Heart left ventricle (tissue), 13 donors: ENCODE results near the gene AHRR.

ENCODE experiments used
- POLR2A ChIP-seq, 2 donors: fragments of 450-650 bp; IDR thresholded peaks; one replicate each; pipeline ENCODE4 v1.6.1; 2017; ENCODE audit warnings: antibody characterized with exemption in 2 of 2, mild to moderate bottlenecking in 2 of 2, moderate library complexity in 2 of 2
- TF ChIP-seq, protein P1 (sequence below), 12 donors: fragments of 200-600 bp; sonication (generic) in 4 of 12; IDR thresholded peaks; one replicate each; pipeline versions ENCODE4 v1.5.0 to v1.8.0; 2018 to 2022; ENCODE audit warnings: antibody characterized with exemption in 12 of 12, mild to moderate bottlenecking in 5 of 12
- donor health status: ischemic (EF 13 %, LVEDD 7.1; RV severe dilation, severe dysfunction).
- donor health status: DM: no; HTN: yes; CAD: no.
- donor health status: DM: no; HTN: no; CAD: no.
- donor health status: ischemic (EF 25% LVEDD 6.9; RV normal size, moderate dysfunction).
- donor health status: ischemic (EF 25% LVEDD 5.7; RV mildly dilated, moderate dysfunction).
- donor health status: ischemic (EF 35%, LVEDD 5.7; RV mildly dilated, moderate dysfunction).
- donor health status: nonischemic (EF 11% LVEDD 7.7; RV severe dilation, severe dysfunction).
- donor health status: DM: yes; HTN: yes; CAD: no.
- donor health status: PGD.
- donor health status: ischemic (EF 29% LVEDD 5.4; RV normal size, mild dysfunction).
- donor health status: nonischemic (EF 23%, LVEDD 6.1; RV moderate dilation, normal function).

DNA sequence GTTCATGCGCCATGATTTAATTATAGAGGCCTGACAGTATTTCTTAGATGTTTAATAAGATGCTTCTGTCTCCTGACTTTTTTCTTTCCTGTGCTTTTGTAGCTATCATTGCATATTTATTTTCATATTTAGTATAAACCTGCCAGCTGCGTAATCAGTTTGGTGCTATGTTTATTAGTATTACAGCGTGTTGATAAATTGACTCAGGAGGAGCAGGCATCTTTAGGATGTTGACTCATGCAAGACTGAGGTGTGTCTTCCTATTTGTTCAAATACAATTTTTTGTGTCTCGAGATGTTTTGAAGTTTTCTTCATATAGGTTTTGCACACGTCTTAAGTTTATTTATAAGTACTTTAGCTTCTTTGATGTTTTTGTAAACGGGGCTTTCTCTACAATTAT lies 85.5 kb downstream of the AHRR start:
- TF ChIP-seq, protein P1, sequence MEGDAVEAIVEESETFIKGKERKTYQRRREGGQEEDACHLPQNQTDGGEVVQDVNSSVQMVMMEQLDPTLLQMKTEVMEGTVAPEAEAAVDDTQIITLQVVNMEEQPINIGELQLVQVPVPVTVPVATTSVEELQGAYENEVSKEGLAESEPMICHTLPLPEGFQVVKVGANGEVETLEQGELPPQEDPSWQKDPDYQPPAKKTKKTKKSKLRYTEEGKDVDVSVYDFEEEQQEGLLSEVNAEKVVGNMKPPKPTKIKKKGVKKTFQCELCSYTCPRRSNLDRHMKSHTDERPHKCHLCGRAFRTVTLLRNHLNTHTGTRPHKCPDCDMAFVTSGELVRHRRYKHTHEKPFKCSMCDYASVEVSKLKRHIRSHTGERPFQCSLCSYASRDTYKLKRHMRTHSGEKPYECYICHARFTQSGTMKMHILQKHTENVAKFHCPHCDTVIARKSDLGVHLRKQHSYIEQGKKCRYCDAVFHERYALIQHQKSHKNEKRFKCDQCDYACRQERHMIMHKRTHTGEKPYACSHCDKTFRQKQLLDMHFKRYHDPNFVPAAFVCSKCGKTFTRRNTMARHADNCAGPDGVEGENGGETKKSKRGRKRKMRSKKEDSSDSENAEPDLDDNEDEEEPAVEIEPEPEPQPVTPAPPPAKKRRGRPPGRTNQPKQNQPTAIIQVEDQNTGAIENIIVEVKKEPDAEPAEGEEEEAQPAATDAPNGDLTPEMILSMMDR (IDR thresholded peaks at IDR 0.05), result no peak
- no peak for TF ChIP-seq POLR2A (IDR thresholded peaks at IDR 0.05)
